Measurements from ENCODE around the gene CD302. TPM values are rescaled to one million over a fixed set of nuclear protein-coding genes. Genes with fewer than 3 reads are reported as not detected.

The CD302 gene
- total RNA-seq, 4 donors from 2014 or later: 12.7 to 35.9 (median 19.1) TPM

GRCh38 chr2:159818940-159819339 is 20.9 kb upstream of the CD302 start:
- intact Hi-C loops (cut with DNase I; ENCODE audit: low total_unique reads) (no loop called here), in situ Hi-C loops (cut with MboI; ENCODE audit: low pct_ligation_motif_present in 1 of 4, low pct_unique_long_range_greater_than_20kb in 1 of 4, low sequenced_read_pairs in 3 of 4) (no loop called here)
- 79 to 87% methylated on average over 6 of the region's 6 CpGs for WGBS, 2 donors (ENCODE audit: low coverage in 1 of 2)
- H3K9me3 ChIP-seq: no peaks in the 10 kb centered on the region
- H3K27ac ChIP-seq: no peak overlapping the region
- H3K36me3 ChIP-seq: no peaks in the 10 kb centered on the region
- no peak for DNase-seq
- no peak overlapping the region for H3K4me3 ChIP-seq
- no peaks in the 10 kb centered on the region for H3K27me3 ChIP-seq
- no peak for TF ChIP-seq POLR2A (IDR thresholded peaks at IDR 0.05)
- no peak for TF ChIP-seq CTCF (IDR thresholded peaks at IDR 0.05)
- no peak for TF ChIP-seq POLR2AphosphoS5 (IDR thresholded peaks at IDR 0.05)
- no peak for TF ChIP-seq EP300 (IDR thresholded peaks at IDR 0.05; ENCODE audit: low read depth)
- H3K4me1 ChIP-seq: peaks cover 0 to 5% (median 2%) of the 10 kb centered on the region in 4 donors

GRCh38 chr2:159817283-159817682 is 19.3 kb upstream of the CD302 start:
- intact Hi-C loops (cut with DNase I; ENCODE audit: low total_unique reads) (no loop called here), in situ Hi-C loops (cut with MboI; ENCODE audit: low pct_ligation_motif_present in 1 of 4, low pct_unique_long_range_greater_than_20kb in 1 of 4, low sequenced_read_pairs in 3 of 4) (no loop called here)
- no peak overlapping the region for H3K27ac ChIP-seq
- no peak for DNase-seq
- no peaks in the 10 kb centered on the region for H3K9me3 ChIP-seq
- H3K4me1 ChIP-seq: peaks cover 0 to 3% (median under 1%) of the 10 kb centered on the region in 4 donors
- TF ChIP-seq CTCF (IDR thresholded peaks at IDR 0.05) (no peak), POLR2A (IDR thresholded peaks at IDR 0.05) (no peak), POLR2AphosphoS5 (IDR thresholded peaks at IDR 0.05) (no peak), EP300 (IDR thresholded peaks at IDR 0.05; ENCODE audit: low read depth) (no peak)
- WGBS, 2 donors (ENCODE audit: low coverage in 1 of 2): 83 to 88% methylated on average over 1 of the region's 1 CpG
- no peaks in the 10 kb centered on the region for H3K27me3 ChIP-seq
- no peak overlapping the region for H3K4me3 ChIP-seq
- no peaks in the 10 kb centered on the region for H3K36me3 ChIP-seq

- Histone ChIP-seq H3K27ac (no peak overlapping the region), H3K4me3 (no peak overlapping the region), H3K9me3 (no peaks in the 10 kb centered on the region), H3K4me1 (no peaks in the 10 kb centered on the region), H3K36me3 (no peaks in the 10 kb centered on the region), H3K27me3 (no peaks in the 10 kb centered on the region)
- TF ChIP-seq EP300 (IDR thresholded peaks at IDR 0.05; ENCODE audit: low read depth) (no peak), POLR2AphosphoS5 (IDR thresholded peaks at IDR 0.05) (no peak), CTCF (IDR thresholded peaks at IDR 0.05) (no peak), POLR2A (IDR thresholded peaks at IDR 0.05) (no peak)
- no peak for DNase-seq
- WGBS, 2 donors (ENCODE audit: low coverage in 1 of 2): 90% methylated on average over 4 of the region's 4 CpGs
- intact Hi-C loops (cut with DNase I; ENCODE audit: low total_unique reads): no loop called here
- in situ Hi-C loops (cut with MboI; ENCODE audit: low pct_ligation_motif_present in 1 of 4, low pct_unique_long_range_greater_than_20kb in 1 of 4, low sequenced_read_pairs in 3 of 4): no loop called here
Measured at GRCh38 chr2:159811232-159811631, 13.2 kb upstream of the CD302 start.

GRCh38 chr2:159808032-159808425 is 10.0 kb upstream of the CD302 start:
- no peak for DNase-seq
- H3K27me3 ChIP-seq: no peaks in the 10 kb centered on the region
- TF ChIP-seq POLR2A (IDR thresholded peaks at IDR 0.05): no peak
- no peak for TF ChIP-seq POLR2AphosphoS5 (IDR thresholded peaks at IDR 0.05)
- intact Hi-C loops (cut with DNase I; ENCODE audit: low total_unique reads): no loop called here
- no peak overlapping the region for H3K4me3 ChIP-seq
- H3K36me3 ChIP-seq: no peaks in the 10 kb centered on the region
- no peak overlapping the region for H3K27ac ChIP-seq
- H3K9me3 ChIP-seq: no peaks in the 10 kb centered on the region
- in situ Hi-C loops (cut with MboI; ENCODE audit: low pct_ligation_motif_present in 1 of 4, low pct_unique_long_range_greater_than_20kb in 1 of 4, low sequenced_read_pairs in 3 of 4): no loop called here
- H3K4me1 ChIP-seq: no peaks in the 10 kb centered on the region
- 75 to 81% methylated on average over 3 to 5 of the region's 5 CpGs for WGBS, 2 donors (ENCODE audit: low coverage in 1 of 2)

All from transverse colon (tissue), 4 donors.